NCI-H2227 (cell line): ENCODE data around the gene GOPC.

Source experiments
- DNase-seq: peaks from one replicate; lab custom pipeline; 2025; ENCODE audit not compliant: unreplicated experiment; lab: John Stamatoyannopoulos, UW

GOPC gene

DNA sequence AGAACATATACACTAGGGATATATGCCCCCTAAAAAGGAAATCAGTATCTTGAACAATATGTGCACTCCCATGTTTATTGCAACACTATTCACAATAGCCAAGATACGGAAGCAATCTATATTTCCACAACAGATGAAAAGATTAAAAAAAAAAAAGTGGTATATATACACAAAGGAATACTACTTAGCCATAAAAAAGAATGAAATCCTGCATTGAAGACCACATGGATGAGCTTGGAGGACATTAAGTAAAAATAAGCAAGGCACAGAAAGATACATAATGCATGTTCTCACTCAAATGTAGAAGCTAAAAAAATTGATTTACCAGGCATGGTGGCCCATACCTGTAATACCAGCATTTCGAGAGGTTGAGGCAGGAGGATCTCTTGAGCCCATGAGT, 4.6 kb downstream of the GOPC start:
- no peak for DNase-seq

DNA sequence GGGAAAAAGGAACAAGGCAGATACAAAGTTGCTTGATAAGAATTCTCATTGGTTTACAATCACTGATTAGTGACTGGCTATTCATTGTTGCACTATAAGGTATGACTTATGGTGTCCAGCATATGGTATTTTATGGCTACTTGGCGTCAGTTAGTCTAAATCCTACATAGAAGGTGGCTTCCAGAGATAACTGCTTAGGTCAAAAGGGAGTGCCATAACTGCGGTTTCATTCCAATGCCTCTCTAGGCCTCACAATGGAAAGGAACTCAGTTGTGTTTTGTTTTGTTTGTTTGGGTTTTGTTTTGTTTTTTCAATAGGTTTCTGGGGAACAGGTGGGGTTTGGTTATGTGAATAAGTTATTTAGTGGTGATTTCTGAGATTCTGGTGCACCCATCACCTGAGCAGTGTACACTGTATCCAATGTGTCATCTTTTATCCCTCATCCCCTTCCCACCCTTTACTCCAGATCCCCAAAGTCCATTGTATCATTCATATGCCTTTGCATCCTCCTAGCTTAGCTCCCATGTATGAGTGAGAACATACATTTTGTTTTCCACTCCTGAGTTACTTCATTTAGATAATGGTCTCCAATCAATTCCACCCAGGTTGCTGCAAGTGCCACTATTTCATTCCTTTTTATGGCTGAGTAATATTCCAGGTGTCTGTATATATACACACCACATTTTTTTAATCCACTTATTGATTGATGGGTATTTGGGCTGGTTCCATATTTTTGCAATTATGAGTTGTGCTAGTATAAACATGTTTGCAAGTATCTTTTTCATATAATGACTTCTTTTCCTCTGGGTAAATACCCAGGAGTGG, 7.0 kb downstream of the GOPC start:
- DNase-seq = no peak

DNA sequence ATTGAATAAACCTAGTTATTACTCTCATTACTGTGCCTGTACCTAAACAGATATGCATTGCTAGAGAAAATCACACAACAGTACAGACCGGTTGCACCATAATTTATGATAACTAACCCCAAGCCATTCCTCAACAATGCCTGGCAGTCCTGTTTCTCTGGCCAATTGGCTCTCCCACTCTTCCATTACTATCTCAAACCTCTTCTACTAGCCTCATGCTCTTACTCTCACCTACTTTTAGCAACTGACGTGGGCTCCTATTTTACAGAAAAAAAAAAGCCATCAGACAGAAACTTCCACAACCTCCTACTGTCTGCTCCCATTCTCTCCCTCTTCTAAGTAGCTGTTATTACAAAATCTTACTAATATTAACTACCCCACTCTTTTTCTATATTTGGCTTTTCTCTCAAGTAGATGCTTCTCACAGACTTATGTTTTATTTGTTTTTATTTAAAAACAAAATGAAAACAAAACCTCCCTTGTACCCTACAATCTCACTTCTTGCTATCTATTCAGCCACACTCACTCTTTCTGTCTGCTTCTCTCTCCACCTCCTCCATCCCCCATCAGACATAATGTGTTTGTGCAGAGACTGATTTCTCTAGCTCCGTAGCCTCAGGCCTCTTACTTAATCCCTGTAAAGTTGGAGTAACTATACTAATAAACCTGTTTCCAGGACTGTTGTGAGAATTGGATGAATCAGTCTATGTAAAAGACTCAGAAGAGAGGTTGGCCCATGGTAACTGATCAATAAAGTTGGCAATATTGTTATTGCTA, 9.1 kb downstream of the GOPC start:
- no peak for DNase-seq

DNA sequence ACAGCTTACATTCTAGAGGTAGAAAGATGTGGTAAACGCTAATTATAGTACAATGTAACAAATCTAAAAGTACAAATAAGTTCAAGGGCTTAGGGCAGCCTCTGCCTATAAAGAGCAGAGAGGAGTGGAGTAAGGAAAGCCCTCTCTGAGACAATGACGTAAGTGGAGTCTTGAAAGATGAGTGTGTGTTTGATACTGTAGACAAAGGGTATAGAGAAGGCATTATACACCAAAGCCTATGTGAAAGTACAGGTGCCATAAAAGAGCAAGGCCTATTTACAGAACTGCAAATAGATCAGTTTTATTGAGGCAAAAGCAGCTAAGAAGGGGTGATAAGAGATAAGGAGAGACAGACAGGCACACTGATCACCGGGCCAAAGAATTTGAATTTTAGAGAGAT, 10.9 kb downstream of the GOPC start:
- no peak for DNase-seq

DNA sequence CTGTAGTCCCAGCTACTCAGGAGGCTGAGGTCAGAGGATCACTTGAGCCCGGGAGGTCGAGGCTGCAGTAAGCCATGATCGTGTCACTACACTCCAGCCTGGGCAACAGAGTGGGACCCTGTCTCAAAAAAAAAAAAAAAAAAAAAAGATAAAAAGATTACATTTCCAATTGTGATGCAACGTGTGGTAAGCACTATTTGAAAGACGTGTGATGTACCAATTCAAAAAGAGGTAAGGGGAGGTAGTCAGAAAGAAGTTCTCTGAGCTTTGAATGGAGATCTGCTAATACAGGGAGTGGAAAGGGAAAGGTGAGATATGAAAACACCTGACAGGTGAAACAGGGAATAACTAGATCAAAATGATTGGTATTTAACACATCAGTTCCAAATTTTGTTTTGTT, 11.9 kb downstream of the GOPC start:
- DNase-seq = no peak

DNA sequence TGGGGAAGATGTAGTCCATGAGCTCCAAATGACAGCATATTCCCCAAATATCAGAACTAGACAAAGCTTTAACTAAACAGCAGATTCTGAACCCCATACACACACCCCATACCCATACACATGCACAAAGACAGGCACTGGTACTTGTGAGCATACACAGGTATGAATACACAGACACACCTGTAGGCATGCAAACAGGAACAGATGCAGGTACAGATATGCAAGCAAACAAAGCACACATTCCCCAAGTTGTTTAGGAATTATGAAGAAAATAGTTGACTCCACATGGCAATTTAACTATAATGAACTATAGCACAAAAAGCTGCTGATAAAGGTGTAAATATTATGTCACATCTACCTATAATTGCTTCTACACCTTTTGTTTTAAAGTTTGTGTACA, 16.7 kb downstream of the GOPC start:
- DNase-seq = no peak

DNA sequence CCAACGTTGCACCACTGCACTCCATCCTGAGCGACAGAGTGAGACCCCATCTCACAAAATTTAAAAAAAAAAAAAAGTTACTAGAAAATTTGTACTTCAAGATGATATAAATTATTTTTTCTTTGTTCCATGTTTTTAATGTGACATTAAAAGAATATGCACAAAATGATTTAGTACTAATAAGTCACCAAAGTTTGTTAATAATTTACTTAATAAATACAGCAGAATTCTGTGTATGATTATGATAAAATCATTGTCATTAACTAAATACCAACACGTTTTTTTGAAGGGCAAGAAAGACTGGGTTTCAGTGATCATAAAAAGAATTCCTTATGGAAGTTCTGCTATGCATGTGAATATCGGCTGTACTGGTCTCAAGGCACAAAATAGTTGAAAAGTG, 28.1 kb downstream of the GOPC start:
- DNase-seq = no peak

DNA sequence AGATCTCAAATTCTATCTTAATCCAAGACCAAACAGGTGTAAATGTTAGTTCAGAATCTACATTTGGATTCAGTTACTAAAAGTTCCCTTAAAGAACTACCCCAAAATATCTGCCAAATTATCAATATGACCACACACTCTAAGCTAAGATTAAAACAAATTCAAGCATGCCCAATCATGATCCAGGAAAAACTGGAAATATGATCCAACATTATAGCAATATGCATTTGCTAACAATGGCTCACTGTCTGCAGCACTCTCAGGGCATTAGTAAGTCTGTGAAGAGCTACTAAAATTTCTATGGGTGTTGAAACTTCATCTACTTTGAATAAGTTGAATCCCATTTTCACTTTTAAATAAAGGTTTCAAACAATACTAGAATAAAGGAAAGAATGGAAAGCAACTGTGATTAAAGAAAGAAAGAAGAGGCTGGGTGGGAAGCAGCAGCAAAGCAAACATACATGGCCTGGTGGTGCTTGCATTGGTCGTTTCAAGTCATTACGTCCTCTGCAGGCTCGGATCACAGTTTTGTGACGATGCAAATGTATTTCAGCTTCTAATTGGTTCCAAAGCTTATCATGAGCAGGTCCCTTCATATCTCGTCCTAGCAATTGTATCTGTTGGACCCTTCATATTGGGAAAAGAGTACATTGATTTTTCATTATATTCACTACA, 29.2 kb downstream of the GOPC start:
- no peak for DNase-seq

DNA sequence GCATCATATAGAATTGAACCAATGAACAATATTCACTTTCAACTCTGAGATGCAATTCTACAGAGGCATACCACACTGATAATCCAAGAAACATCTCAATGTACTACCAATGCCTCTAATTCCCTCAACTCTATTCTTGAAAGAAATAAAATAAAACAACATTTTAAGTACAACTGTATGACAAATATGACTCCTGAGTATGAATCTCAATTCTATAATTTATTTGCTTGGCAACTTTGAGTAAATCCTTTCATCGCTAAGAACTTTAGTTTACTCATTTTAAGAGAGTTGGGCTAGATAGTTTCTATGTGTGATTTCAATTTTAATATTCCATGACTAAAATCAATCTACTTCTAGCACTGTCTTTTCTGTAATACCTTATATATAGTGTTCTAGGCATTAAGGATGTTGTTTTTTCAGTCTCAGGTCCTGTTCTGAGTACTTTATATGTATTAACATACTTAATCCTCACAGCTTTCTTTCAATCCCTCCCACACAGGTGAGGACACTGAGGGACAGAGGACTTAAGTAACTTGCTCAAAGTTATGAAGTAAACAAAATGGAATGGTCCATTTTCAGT, 33.4 kb downstream of the GOPC start:
- DNase-seq = no peak

DNA sequence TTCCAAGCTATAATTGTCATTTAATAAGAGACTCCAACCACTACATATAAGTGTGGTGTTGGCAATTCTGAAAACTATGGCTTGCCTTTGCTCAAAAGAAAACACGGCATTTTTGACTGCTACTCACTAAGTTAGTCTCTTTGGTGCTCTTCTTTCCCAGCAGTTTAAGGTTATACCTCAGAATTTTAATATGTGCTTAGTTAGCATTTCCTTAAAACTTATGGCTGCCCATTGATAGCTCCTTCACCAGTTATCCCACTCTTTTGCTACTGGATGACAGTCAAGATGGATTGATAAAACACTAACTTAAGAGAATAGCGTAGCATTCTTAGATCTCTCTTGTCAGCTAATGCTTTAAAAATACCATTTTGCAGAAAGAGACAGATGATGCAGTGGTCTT, 34.1 kb downstream of the GOPC start:
- no peak for DNase-seq

DNA sequence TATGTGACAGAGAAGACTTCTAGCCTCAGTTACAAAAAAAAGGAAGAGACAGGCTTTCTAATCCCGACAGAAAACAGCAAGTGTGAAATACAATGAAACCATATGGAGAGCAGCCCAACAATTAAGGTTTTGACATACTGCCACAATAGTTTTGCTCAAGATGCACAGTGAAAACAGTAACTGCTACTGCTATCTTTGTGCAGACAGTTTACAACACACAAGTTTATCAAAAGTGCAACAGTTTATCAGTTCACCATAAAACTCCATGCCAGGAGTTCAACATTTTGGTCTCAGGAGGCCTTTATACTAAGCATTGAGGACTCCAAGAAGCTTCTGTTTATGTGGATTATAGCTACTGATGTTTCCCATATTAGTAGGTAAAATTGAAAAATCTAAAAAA, 37.6 kb downstream of the GOPC start:
- DNase-seq = no peak

DNA sequence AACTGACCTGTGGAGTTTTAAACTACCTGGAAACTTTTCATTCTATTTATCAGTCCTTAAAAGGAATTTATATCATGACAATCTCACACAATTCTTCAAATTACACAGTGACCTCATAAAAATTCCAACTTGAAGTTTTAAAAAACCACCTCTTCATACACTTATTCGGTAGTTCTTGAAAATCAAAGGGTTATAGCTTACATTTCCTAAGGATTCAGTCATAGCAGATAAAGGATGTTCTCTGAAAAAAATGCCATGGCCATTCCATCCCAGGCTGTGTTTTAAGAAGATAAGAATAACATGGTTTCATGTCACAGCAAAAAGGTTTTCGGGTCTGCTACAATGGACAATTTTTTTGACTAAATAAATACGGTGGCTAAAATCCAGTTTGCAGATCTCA, 41.2 kb downstream of the GOPC start:
- no peak for DNase-seq

DNA sequence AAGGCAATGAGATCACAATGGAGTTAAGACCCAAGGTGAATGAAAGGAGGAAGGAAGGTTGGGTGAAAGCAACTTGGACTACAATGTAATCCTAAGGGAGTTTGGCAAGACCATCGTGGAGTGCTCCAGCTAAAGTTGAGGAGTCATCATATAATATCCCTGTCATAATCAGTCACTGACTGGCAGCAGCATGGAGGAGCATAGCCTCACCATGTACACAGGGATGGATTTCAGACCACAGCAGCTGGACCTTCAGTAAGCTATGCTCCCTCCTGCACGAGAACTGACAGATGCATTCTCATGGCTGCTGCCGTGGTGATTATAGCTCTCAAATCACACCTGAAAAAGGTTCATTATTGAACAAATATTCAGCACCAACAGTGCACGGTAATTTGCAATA, 43.0 kb downstream of the GOPC start:
- DNase-seq = no peak

DNA sequence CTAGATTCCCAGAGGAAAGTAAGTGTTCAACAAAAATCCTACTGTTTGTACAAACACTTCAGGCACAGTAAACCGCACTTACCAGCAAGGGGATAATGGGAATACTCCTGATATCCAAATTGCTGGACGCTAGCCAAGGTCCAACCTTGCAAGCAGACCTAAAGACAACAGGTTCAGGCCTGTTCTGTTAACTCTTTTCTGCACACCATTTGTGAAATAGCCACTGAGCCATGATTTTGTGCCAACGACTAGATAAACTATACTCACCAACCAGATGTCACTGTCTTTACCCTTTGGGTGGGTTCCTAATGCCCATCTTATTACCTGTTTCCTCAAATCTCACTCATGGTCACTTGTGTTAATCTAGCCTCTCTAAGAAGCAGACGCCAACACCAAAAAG, 43.5 kb downstream of the GOPC start:
- DNase-seq = no peak

DNA sequence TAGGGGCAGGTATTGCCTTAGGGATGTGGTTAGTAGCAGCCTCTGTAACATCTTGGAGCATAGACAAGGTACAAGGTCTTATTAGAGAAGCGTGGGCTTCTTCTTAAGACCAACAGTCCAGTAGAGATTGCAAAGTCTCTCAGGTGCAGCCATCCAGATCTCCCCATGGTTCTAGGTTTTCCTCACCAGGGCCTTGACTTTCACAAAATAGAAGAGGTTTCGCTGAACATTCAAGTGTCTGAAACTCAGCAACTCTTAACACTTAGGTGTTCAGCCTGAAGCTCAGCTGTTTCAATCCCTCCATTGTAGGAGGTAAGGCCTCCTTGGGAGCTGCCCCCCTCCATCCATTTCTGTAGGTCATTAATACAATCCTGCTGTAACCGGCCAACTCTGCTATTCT, 44.4 kb downstream of the GOPC start:
- no peak for DNase-seq

DNA sequence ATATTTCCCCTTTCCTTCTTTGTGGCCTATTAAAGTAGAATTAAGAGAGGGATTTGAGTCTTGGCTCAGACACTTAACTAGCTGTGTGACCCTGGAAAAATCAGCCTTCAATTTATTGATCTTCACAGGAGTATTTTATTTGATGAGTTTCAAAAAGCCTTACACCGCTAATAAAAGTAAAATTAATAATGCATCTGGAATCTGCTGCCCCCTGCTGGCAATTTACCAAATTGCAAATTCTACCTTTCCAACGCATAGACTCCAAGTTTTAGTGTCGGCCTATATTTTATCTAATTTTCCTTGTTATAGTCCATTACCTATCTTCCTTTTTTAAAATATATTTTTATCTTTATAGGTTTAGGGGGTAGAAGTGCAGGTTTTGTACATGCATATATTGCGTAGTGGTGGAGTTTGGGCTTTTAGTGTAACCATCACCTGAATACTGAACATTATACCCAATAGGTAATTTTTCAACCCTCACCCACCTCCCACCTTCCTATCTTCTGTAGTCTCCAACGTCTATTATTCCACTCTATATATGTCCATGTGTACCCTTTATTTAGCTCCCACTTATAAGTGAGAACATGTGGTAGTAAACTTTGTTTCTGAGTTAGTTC, 46.3 kb downstream of the GOPC start:
- peak; percentile 23 for DNase-seq

DNA sequence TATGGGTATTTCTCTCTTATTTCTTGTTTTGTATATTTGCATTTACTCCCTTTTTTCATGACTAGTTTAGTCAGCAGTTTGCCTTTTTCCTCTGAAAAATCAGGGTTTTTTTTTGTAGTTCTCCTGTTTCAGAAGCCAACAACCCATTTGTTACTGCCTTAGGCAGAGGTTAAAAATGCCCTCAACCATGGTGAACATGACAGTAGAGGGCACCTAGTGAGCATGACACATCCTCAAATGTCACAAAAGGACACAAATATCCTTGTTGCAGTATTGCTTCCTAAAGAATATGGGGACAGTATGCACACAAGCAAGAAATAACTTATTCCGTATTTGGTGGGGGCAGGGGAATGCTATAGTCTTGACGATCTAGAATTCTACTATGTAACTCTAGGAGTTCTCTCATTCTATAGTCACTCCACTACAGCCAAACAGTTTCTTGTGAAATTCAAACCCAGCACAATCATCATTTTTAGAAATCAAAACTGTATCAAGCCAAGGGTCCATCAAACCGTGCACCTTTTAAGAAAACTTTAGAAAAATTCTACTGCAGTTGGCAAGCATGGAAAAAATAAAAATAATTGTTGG, 47.0 kb downstream of the GOPC start:
- DNase-seq = no peak

DNA sequence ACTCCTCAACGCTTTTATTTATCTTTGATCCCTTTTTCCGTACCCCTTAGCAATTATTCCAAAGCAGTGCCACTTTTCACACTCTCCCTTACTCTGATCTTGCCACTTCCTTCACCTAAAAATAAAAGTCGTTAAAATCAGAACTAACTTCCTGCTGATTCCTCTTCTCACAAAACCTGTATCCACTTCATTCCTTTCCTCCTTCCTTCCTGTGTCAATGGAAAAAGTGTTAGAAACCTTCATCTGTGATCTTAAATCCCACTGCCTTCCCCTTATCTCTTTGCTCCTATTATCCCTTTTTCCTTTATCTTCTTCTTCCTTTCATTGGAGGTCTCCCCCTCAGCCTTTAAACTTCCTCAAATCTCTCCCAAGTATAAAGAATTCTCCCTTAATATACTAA, 49.2 kb downstream of the GOPC start:
- no peak for DNase-seq

DNA sequence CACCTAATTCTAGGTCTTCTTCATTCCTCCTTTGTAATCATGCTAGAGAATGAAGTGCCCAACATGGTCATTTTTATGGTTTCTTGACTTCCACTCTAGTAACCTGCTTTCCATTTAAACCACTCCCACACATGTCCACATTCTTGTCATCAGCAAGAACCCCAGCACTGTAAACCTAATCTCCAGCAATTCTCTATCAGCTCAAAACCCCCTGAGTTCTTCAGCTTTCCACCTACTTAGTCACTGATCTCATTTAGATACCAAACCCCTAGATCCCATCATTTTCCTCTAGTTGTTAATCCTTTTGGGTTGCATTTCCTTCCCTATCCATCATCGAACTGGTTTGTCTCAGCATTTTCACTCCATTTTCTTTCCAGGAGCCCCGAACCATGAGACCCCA, 49.7 kb downstream of the GOPC start:
- no peak for DNase-seq

DNA sequence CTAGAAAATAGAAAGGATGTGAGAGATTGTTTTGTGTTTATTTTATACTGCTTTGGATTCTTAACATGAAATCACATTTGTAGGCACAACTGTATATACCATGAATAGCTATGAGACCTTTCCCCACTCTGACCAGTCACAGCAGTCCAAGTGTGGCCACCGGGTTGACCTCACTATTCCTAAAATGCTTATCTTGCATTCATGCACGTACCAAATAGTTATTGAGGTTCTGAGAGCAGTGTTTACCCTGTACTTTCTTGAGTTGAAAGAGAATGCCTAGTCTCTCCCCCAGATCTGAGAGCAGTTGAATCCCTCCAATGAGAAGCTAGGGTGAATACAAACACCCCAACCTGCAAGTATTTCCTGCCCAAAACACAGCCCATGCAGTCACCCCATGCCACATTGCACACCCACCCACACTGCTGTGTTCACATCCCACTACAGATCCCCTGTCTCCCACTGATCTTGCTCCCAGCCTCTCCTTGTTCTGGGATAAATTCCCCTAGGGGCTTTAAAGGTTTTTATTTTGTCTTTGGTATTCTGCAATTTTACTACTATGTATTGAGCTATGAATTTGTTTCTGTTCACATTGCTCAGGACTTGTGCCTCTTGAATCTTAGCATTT, 51.6 kb downstream of the GOPC start:
- no peak for DNase-seq
